Measurements from ENCODE around the gene IFITM2. TPM values are rescaled to one million over a fixed set of nuclear protein-coding genes. Genes with fewer than 3 reads are reported as not detected.

The IFITM2 gene
- total and polyA plus RNA-seq, 2 experiments from 2014 or later: 104 to 1,025 TPM

GRCh38 chr11:339963-340362 lies 32.3 kb downstream of the IFITM2 start:
- no peaks in the 10 kb centered on the region for H4K20me1 ChIP-seq (ENCODE audit: insufficient read depth)
- no peak overlapping the region for H3K9ac ChIP-seq
- H3K4me3 ChIP-seq: no peak overlapping the region
- no peaks in the 10 kb centered on the region for H3K9me2 ChIP-seq (ENCODE audit: insufficient read depth)
- TF ChIP-seq EZH2phosphoT487 (IDR thresholded peaks at IDR 0.05; ENCODE audit: insufficient read depth, low read depth) (no peak), EZH2 (IDR thresholded peaks at IDR 0.05; ENCODE audit: insufficient read depth, poor library complexity, severe bottlenecking) (no peak)
- H3K4me2 ChIP-seq (ENCODE audit: unreplicated experiment): no peak overlapping the region
- H3K4me1 ChIP-seq (ENCODE audit: insufficient read depth): peaks cover 8% of the 10 kb centered on the region
- no peaks in the 10 kb centered on the region for H3K36me3 ChIP-seq (ENCODE audit: low read depth)
- in situ Hi-C loops (cut with MboI): no loop called here
- H3K27ac ChIP-seq: no peak overlapping the region
- H3K9me3 ChIP-seq (ENCODE audit: low read depth): no peaks in the 10 kb centered on the region
- 72 to 75% methylated on average over 2 of the region's 2 CpGs for WGBS, 2 experiments (ENCODE audit: low coverage in 1 of 2, low lambda C conversion rate in 2 of 2, missing lambda C conversion rate in 2 of 2)
- no peaks in the 10 kb centered on the region for H3K79me2 ChIP-seq (ENCODE audit: insufficient read depth)
- DNase-seq: no peak
- 0 out of 2 replicates have a peak, but pooled peaks cover 6% of the 10 kb centered on the region for H3F3A ChIP-seq (ENCODE audit: insufficient read depth)
- H2AFZ ChIP-seq: no peak overlapping the region
- H3K27me3 ChIP-seq (replicated peaks; ENCODE audit: insufficient read depth): no peaks in the 10 kb centered on the region

DNA sequence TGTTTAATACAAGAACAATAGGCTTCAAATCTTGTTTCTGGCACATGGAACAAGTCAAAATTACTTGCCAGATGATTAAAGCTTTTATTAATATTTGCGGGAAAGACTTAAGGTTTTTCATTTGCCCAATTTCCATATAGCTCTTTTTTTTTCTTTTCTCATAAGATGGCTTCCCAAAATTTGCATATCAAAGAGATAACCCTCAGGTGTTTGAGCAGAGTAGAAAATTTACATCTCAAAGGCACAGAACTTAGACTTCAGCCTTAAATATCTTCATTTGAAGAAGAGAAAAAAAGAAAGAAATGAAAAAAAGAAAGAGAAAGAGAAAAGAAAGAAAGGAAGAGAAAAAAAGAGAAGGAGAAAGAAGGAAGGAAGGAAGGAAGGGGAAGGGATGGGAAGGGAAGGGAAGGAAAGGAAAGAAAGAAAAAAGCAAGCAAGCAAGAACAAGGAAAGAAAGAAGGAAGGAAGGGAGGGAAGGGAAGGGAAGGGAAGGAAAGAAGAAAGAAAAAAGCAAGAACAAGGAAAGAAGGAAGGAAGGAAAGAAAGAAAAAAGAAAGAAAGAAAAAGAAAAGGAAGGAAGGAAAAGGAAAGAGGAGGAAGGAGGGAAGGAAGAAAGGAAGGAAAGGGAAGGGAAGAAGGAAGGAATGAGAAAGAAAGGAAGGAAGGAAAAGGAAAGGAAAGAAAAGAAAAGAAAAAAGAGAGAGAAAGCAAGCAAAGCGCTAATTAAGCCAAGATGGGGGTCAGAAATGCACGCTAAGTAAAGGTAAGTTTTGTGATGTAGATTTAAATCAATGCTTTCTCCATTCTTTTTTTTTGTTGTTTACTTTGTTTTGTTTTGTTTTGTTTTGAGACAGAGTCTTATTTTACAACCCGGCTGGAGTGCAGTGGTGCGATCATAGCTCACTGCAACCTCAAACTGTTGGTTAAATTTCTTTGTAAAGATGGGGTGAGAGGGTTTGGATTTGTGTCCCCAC lies 33.2 kb downstream of the IFITM2 start:
- Histone ChIP-seq H3K9me3 (ENCODE audit: low read depth) (no peaks in the 10 kb centered on the region), H2AFZ (no peak overlapping the region), H3K27me3 (replicated peaks; ENCODE audit: insufficient read depth) (no peaks in the 10 kb centered on the region), H3K4me2 (ENCODE audit: unreplicated experiment) (no peak overlapping the region), H3K4me3 (no peak overlapping the region), H4K20me1 (ENCODE audit: insufficient read depth) (no peaks in the 10 kb centered on the region), H3K9me2 (ENCODE audit: insufficient read depth) (no peaks in the 10 kb centered on the region), H3F3A (ENCODE audit: insufficient read depth) (0 out of 2 replicates have a peak, but pooled peaks cover 6% of the 10 kb centered on the region), H3K79me2 (ENCODE audit: insufficient read depth) (no peaks in the 10 kb centered on the region), H3K9ac (no peak overlapping the region), H3K36me3 (ENCODE audit: low read depth) (no peaks in the 10 kb centered on the region), H3K27ac (no peak overlapping the region), H3K4me1 (ENCODE audit: insufficient read depth) (peaks cover 3% of the 10 kb centered on the region)
- no peak for DNase-seq
- TF ChIP-seq EZH2 (IDR thresholded peaks at IDR 0.05; ENCODE audit: insufficient read depth, poor library complexity, severe bottlenecking) (no peak), EZH2phosphoT487 (IDR thresholded peaks at IDR 0.05; ENCODE audit: insufficient read depth, low read depth) (no peak)
- in situ Hi-C loops (cut with MboI): no loop called here
- WGBS, 2 experiments (ENCODE audit: low coverage in 1 of 2, low lambda C conversion rate in 2 of 2, missing lambda C conversion rate in 2 of 2): 49 to 67% methylated on average over 4 to 5 of the region's 5 CpGs

DNA sequence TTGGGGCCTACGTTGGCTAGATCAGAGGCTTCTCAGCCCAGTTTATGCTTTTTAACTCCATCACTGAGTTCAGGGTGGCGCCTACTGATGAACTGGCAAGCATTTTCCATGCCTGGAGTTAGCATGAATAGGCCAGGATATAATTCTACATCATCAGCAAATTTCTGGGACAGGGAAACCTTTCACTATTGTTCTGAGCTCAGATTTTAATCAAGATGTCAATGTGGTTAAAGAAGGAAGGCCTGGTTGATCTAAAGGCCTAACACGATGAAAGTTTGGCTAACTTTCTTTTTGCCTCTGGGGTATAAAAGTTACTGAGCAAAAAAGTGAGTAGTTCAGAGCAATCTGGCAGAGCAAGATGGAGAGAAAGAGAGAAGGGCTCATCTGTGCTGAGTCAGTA lies 34.7 kb downstream of the IFITM2 start:
- TF ChIP-seq EZH2phosphoT487 (IDR thresholded peaks at IDR 0.05; ENCODE audit: insufficient read depth, low read depth) (no peak), EZH2 (IDR thresholded peaks at IDR 0.05; ENCODE audit: insufficient read depth, poor library complexity, severe bottlenecking) (no peak)
- Histone ChIP-seq H3K27me3 (replicated peaks; ENCODE audit: insufficient read depth) (no peaks in the 10 kb centered on the region), H3K36me3 (ENCODE audit: low read depth) (no peaks in the 10 kb centered on the region), H3K9ac (no peak overlapping the region), H3K4me3 (no peak overlapping the region), H3K27ac (no peak overlapping the region), H3F3A (ENCODE audit: insufficient read depth) (0 out of 2 replicates have a peak, but pooled peaks cover 6% of the 10 kb centered on the region), H4K20me1 (ENCODE audit: insufficient read depth) (no peaks in the 10 kb centered on the region), H3K9me2 (ENCODE audit: insufficient read depth) (no peaks in the 10 kb centered on the region), H3K4me2 (ENCODE audit: unreplicated experiment) (no peak overlapping the region), H3K4me1 (ENCODE audit: insufficient read depth) (no peaks in the 10 kb centered on the region), H3K9me3 (ENCODE audit: low read depth) (no peaks in the 10 kb centered on the region), H2AFZ (peak overlapping the region; percentile 53), H3K79me2 (ENCODE audit: insufficient read depth) (no peaks in the 10 kb centered on the region)
- 47 to 49% methylated on average over 3 of the region's 3 CpGs for WGBS, 2 experiments (ENCODE audit: low coverage in 1 of 2, low lambda C conversion rate in 2 of 2, missing lambda C conversion rate in 2 of 2)
- in situ Hi-C loops (cut with MboI): no loop called here
- no peak for DNase-seq

- Histone ChIP-seq H3K9me2 (ENCODE audit: insufficient read depth) (no peaks in the 10 kb centered on the region), H3K4me1 (ENCODE audit: insufficient read depth) (no peaks in the 10 kb centered on the region), H3K9ac (no peak overlapping the region), H3K79me2 (ENCODE audit: insufficient read depth) (no peaks in the 10 kb centered on the region), H3K36me3 (ENCODE audit: low read depth) (no peaks in the 10 kb centered on the region), H3K27ac (no peak overlapping the region), H3K9me3 (ENCODE audit: low read depth) (no peaks in the 10 kb centered on the region), H3K27me3 (replicated peaks; ENCODE audit: insufficient read depth) (no peaks in the 10 kb centered on the region), H3K4me2 (ENCODE audit: unreplicated experiment) (no peak overlapping the region), H4K20me1 (ENCODE audit: insufficient read depth) (no peaks in the 10 kb centered on the region), H3F3A (ENCODE audit: insufficient read depth) (0 out of 2 replicates have a peak, but pooled peaks cover 6% of the 10 kb centered on the region), H3K4me3 (no peak overlapping the region), H2AFZ (no peak overlapping the region)
- in situ Hi-C loops (cut with MboI): no loop called here
- TF ChIP-seq EZH2phosphoT487 (IDR thresholded peaks at IDR 0.05; ENCODE audit: insufficient read depth, low read depth) (no peak), EZH2 (IDR thresholded peaks at IDR 0.05; ENCODE audit: insufficient read depth, poor library complexity, severe bottlenecking) (no peak)
- no peak for DNase-seq
- 86 to 87% methylated on average over 11 of the region's 11 CpGs for WGBS, 2 experiments (ENCODE audit: low coverage in 1 of 2, low lambda C conversion rate in 2 of 2, missing lambda C conversion rate in 2 of 2)
These were observed 37.4 kb downstream of the IFITM2 start for GRCh38 chr11:344836-345578.

All from GM23248 (cell line).